Measurements from ENCODE around the gene STAB1.

DNA sequence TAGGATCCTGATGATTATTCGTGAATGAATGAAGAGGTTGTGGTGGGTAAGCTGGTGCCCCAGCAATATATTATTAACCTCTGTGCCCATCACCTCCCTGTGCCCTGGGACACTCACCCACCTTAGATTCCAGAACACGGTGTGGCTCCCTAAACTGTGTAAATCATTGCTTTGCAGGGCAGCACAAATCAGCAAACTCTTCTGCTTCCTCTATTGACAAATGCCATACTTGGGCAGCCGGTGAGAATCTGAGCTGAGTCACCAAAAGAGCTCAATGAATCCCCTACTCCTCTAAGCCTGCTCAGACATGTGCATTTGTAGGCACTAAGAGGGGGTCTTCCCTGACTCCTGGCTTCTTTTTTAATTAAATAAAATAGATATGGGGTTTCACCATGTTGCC lies 57.0 kb downstream of the STAB1 start:
- TF ChIP-seq, protein P1, sequence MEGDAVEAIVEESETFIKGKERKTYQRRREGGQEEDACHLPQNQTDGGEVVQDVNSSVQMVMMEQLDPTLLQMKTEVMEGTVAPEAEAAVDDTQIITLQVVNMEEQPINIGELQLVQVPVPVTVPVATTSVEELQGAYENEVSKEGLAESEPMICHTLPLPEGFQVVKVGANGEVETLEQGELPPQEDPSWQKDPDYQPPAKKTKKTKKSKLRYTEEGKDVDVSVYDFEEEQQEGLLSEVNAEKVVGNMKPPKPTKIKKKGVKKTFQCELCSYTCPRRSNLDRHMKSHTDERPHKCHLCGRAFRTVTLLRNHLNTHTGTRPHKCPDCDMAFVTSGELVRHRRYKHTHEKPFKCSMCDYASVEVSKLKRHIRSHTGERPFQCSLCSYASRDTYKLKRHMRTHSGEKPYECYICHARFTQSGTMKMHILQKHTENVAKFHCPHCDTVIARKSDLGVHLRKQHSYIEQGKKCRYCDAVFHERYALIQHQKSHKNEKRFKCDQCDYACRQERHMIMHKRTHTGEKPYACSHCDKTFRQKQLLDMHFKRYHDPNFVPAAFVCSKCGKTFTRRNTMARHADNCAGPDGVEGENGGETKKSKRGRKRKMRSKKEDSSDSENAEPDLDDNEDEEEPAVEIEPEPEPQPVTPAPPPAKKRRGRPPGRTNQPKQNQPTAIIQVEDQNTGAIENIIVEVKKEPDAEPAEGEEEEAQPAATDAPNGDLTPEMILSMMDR (IDR thresholded peaks at IDR 0.05; ENCODE audit: low read depth, low read length, poor library complexity, severe bottlenecking): no peak
- TF ChIP-seq EZH2phosphoT487 (IDR thresholded peaks at IDR 0.05; ENCODE audit: borderline replicate concordance, low read length): no peak
